ENCODE data around the gene ELF2.
"Not testable (repeated sequence)": the region's sequence is repeated elsewhere in the genome, so short reads cannot be mapped to it uniquely, and the experiment has no call there.

The ELF2 gene

GRCh38 chr4:139076016-139076744, 100.8 kb downstream of the ELF2 start:
- no peak for TF ChIP-seq CTCF (IDR thresholded peaks at IDR 0.05; ENCODE audit: low read depth, low read length, missing control alignments)
- H3K4me3 ChIP-seq (ENCODE audit: low read depth, low read length), result no peak overlapping the region
- in situ Hi-C loops (cut with HindIII; ENCODE audit: low sequenced_read_pairs), result no loop called here
- no peak for DNase-seq (ENCODE audit: low read depth)

- in situ Hi-C loops (cut with HindIII; ENCODE audit: low sequenced_read_pairs), result no loop called here
- no peak overlapping the region for H3K4me3 ChIP-seq (ENCODE audit: low read depth, low read length)
- DNase-seq (ENCODE audit: low read depth), result no peak
- TF ChIP-seq CTCF (IDR thresholded peaks at IDR 0.05; ENCODE audit: low read depth, low read length, missing control alignments), result no peak
These were observed 116.4 kb downstream of the ELF2 start for GRCh38 chr4:139060591-139060990.

DNA sequence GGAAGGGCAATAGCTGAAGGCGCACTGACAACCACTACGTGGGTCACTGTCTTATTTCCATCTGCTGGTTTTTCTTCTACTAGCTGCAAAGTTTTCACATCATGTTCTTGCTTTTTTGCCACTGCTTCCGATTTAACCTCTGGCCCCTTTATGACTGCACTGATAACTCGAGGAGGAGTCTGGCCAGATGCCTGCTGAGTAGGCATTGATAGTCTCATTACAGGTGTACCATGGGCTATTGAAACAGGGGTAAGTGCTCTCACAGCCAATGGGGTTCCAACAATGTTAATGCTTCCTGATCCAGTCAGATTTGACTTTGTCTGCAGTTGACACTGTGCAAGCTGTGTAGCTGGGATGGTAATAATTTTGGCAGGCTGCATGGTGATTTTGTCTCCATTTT, 118.0 kb downstream of the ELF2 start:
- in situ Hi-C loops (cut with HindIII; ENCODE audit: low sequenced_read_pairs); DNase-seq (ENCODE audit: low read depth); H3K4me3 ChIP-seq (ENCODE audit: low read depth, low read length): not testable (repeated sequence)

DNA sequence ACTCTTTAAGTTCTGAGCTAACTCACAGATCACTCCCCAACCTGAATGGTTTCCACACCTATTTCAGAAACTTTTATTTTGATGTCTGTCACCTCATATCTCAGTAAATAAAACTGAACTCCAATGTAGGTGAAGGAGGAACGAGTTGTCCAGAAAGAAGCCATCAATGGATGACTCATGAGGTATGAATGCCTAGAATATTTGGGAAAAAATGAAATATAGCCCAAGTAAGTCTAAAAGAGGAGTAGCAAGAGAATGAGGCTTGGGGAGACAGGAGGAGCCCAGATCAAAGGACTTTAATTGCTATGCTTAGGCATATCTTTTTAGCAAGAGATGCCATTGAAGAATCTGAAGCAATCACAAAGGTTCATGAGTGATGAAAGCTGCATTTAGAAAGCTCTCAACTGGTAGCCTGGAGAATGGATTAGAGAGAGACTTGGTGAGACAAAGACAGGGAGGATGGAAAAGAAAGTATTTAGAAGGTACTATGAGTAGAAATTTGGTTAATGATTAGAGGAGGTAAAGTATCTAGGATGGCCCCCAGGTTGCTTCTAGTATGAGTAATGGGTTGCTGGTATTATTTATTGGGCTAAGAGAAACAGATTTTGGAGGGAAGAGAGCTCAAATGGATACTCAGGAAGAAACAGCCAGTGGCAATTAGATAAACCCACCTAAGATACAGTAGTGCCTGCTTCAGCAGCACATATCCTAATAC, 122.1 kb downstream of the ELF2 start:
- DNase-seq (ENCODE audit: low read depth), result no peak
- H3K4me3 ChIP-seq (ENCODE audit: low read depth, low read length), result no peak overlapping the region
- TF ChIP-seq CTCF (IDR thresholded peaks at IDR 0.05; ENCODE audit: low read depth, low read length, missing control alignments), result no peak
- in situ Hi-C loops (cut with HindIII; ENCODE audit: low sequenced_read_pairs), result no loop called here

GRCh38 chr4:139053909-139054308, 123.1 kb downstream of the ELF2 start:
- DNase-seq (ENCODE audit: low read depth), result no peak
- no peak overlapping the region for H3K4me3 ChIP-seq (ENCODE audit: low read depth, low read length)
- no peak for TF ChIP-seq CTCF (IDR thresholded peaks at IDR 0.05; ENCODE audit: low read depth, low read length, missing control alignments)
- in situ Hi-C loops (cut with HindIII; ENCODE audit: low sequenced_read_pairs), result no loop called here

DNA sequence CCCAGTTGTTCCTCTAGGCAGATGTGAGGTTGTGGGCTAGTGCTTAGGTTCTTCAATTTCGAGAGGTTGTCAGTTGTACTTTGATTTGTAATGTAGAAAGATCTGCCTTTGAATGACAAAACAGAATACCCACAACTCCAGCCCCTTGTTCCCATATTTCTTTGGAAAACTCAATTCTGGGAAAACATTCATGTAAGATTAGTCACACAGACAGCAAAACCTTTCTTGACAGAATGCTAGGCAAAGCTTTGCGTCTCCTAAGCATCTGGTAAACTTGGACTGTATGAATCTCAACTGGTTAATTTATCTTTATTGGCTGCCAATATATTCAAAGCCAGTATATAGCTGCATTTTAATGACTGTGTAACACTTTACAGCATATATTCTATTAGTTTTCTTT, 126.6 kb downstream of the ELF2 start:
- TF ChIP-seq CTCF (IDR thresholded peaks at IDR 0.05; ENCODE audit: low read depth, low read length, missing control alignments), result no peak
- no peak overlapping the region for H3K4me3 ChIP-seq (ENCODE audit: low read depth, low read length)
- no peak for DNase-seq (ENCODE audit: low read depth)
- in situ Hi-C loops (cut with HindIII; ENCODE audit: low sequenced_read_pairs), result no loop called here

- DNase-seq (ENCODE audit: low read depth), result no peak
- in situ Hi-C loops (cut with HindIII; ENCODE audit: low sequenced_read_pairs), result no loop called here
- no peak for TF ChIP-seq CTCF (IDR thresholded peaks at IDR 0.05; ENCODE audit: low read depth, low read length, missing control alignments)
- H3K4me3 ChIP-seq (ENCODE audit: low read depth, low read length), result no peak overlapping the region
These were observed 129.0 kb downstream of the ELF2 start for GRCh38 chr4:139048026-139048425.
